Esophagus (tissue), 2 donors: ENCODE data around the gene ESPNL. TPM values are rescaled to one million over a fixed set of nuclear protein-coding genes. Genes with fewer than 3 reads are reported as not detected.
A peak's percentile ranks its signal among the peaks of the same experiment; 100 is the strongest.

Experiments used
- H3K27ac ChIP-seq, 2 donors: one replicate each; pipeline ENCODE4 v1.5.1; 2013; ENCODE audit warnings: low read depth in 2 of 2, mild to moderate bottlenecking in 2 of 2, inconsistent platforms in 1 of 2, low read length in 1 of 2, moderate library complexity in 1 of 2
- H3K27me3 ChIP-seq, 2 donors: one replicate each; pipeline ENCODE4 v1.6.1; 2013; ENCODE audit warnings: low read length in 2 of 2, control low read depth in 1 of 2, mild to moderate bottlenecking in 1 of 2; ENCODE audit not compliant: insufficient read depth in 2 of 2, control insufficient read depth in 1 of 2
- H3K36me3 ChIP-seq, 2 donors: one replicate each; pipeline ENCODE4 v1.6.1; 2013; ENCODE audit warnings: low read length in 1 of 2; ENCODE audit not compliant: control insufficient read depth in 2 of 2, insufficient read depth in 2 of 2
- H3K4me1 ChIP-seq, 2 donors: one replicate each; pipeline ENCODE4 v1.6.1; 2013; ENCODE audit warnings: low read length in 1 of 2; ENCODE audit not compliant: control insufficient read depth in 2 of 2, insufficient read depth in 2 of 2
- H3K4me3 ChIP-seq, 2 donors: one replicate each; pipeline ENCODE4 v1.5.1; 2013; ENCODE audit warnings: low read length in 2 of 2, mild to moderate bottlenecking in 2 of 2, low read depth in 1 of 2, moderate library complexity in 1 of 2
- H3K9me3 ChIP-seq, 2 donors: one replicate each; pipeline ENCODE4 v1.6.1; 2013; ENCODE audit warnings: mild to moderate bottlenecking in 2 of 2, low read depth in 1 of 2, low read length in 1 of 2, moderate library complexity in 1 of 2; ENCODE audit not compliant: control insufficient read depth in 2 of 2, insufficient read depth in 1 of 2
- WGBS, 2 donors: extraction: QIAGEN DNeasy Blood & Tissue Kit; methylation state at CpG; one replicate each; pipeline ENCODE4 v1.1.7; 2013; 5-methylcytosine and 5-hydroxymethylcytosine counted together
- polyA plus RNA-seq, 2 donors: library from polyadenylated mRNA; stranded (reverse); fragments of 200-250 nt; gene quantifications; one replicate each; pipeline ENCODE4 v1.2.3, GENCODE V29; 2013
- donor health status: healthy with polysubstance abuse.
- donor health status: Bipolar disorder and iron deficiency.

The ESPNL gene
- polyA plus RNA-seq, 2 donors: 0.09 to 0.12 TPM

GRCh38 chr2:238155761-238156694, 55.9 kb downstream of the ESPNL start:
- 77 to 80% methylated on average over 18 of the region's 18 CpGs for WGBS, 2 donors
- H3K27ac ChIP-seq: peak overlapping the region in 1 of 2 donors; percentile 18

GRCh38 chr2:238157506-238158017, 57.4 kb downstream of the ESPNL start:
- H3K4me1 ChIP-seq: peaks cover 0 to 3% of the 10 kb centered on the region in 2 donors
- H3K27ac ChIP-seq: no peak overlapping the region
- no peaks in the 10 kb centered on the region for H3K36me3 ChIP-seq
- H3K27me3 ChIP-seq: no peaks in the 10 kb centered on the region
- H3K9me3 ChIP-seq: no peaks in the 10 kb centered on the region
- no peak overlapping the region for H3K4me3 ChIP-seq
- 72% methylated on average over 14 of the region's 14 CpGs for WGBS, 2 donors

More at GRCh38 chr2:238155761-238156694, 55.9 kb downstream of the ESPNL start:
- no peaks in the 10 kb centered on the region for H3K27me3 ChIP-seq
- H3K4me3 ChIP-seq: no peak overlapping the region
- H3K36me3 ChIP-seq: no peaks in the 10 kb centered on the region
- H3K4me1 ChIP-seq: peaks cover 0 to 3% of the 10 kb centered on the region in 2 donors
- H3K9me3 ChIP-seq: no peaks in the 10 kb centered on the region

GRCh38 chr2:238158018-238158508, 57.9 kb downstream of the ESPNL start:
- WGBS, 2 donors: 61 to 63% methylated on average over 21 of the region's 21 CpGs
- H3K4me3 ChIP-seq: no peak overlapping the region

GRCh38 chr2:238158509-238159070, 58.5 kb downstream of the ESPNL start, which contains the start of gene ERFE:
ERFE (plus strand) TSS chr2:238158970; CDS start chr2:238159008, 38 bp downstream.
- Histone ChIP-seq H3K36me3 (no peaks in the 10 kb centered on the region), H3K27ac (no peak within 1 kb of the TSS), H3K4me3 (peak within 1 kb of the TSS; percentile 9 to 49), H3K27me3 (no peaks in the 10 kb centered on the region), H3K9me3 (no peaks in the 10 kb centered on the region), H3K4me1 (peaks cover 2 to 3% of the 10 kb centered on the region in 2 donors)
- WGBS, 2 donors: 9 to 16% methylated on average over 17 to 56 of the region's 61 CpGs

More at GRCh38 chr2:238158018-238158508, 57.9 kb downstream of the ESPNL start:
- no peaks in the 10 kb centered on the region for H3K9me3 ChIP-seq
- H3K4me1 ChIP-seq: peaks cover 0 to 3% of the 10 kb centered on the region in 2 donors
- H3K36me3 ChIP-seq: no peaks in the 10 kb centered on the region
- H3K27ac ChIP-seq: no peak overlapping the region
- H3K27me3 ChIP-seq: no peaks in the 10 kb centered on the region

GRCh38 chr2:238159071-238159539, 59.0 kb downstream of the ESPNL start:
- Histone ChIP-seq H3K27ac (no peak overlapping the region), H3K27me3 (no peaks in the 10 kb centered on the region), H3K9me3 (no peaks in the 10 kb centered on the region), H3K4me3 (peak overlapping the region; percentile 9 to 49), H3K36me3 (no peaks in the 10 kb centered on the region), H3K4me1 (peaks cover 6 to 7% of the 10 kb centered on the region in 2 donors)
- WGBS, 2 donors: 2 to 3% methylated on average over 42 to 52 of the region's 52 CpGs

- no peaks in the 10 kb centered on the region for H3K9me3 ChIP-seq
- no peaks in the 10 kb centered on the region for H3K36me3 ChIP-seq
- WGBS, 2 donors: 61 to 66% methylated on average over 9 to 10 of the region's 10 CpGs
- H3K27ac ChIP-seq: no peak overlapping the region
- peaks cover 6 to 9% of the 10 kb centered on the region in 2 donors for H3K4me1 ChIP-seq
- H3K27me3 ChIP-seq: no peaks in the 10 kb centered on the region
- no peak overlapping the region for H3K4me3 ChIP-seq
These were observed 59.6 kb downstream of the ESPNL start for GRCh38 chr2:238159661-238160205.

- H3K9me3 ChIP-seq: no peaks in the 10 kb centered on the region
- no peak overlapping the region for H3K27ac ChIP-seq
- no peak overlapping the region for H3K4me3 ChIP-seq
- H3K27me3 ChIP-seq: no peaks in the 10 kb centered on the region
- WGBS, 2 donors: 63 to 69% methylated on average over 23 of the region's 23 CpGs
- no peaks in the 10 kb centered on the region for H3K36me3 ChIP-seq
- H3K4me1 ChIP-seq: peaks cover 6 to 9% of the 10 kb centered on the region in 2 donors
These were observed 60.3 kb downstream of the ESPNL start for GRCh38 chr2:238160206-238161129.

GRCh38 chr2:238161291-238162051, 61.3 kb downstream of the ESPNL start:
- Histone ChIP-seq H3K27me3 (no peaks in the 10 kb centered on the region), H3K4me3 (no peak overlapping the region), H3K9me3 (no peaks in the 10 kb centered on the region), H3K27ac (no peak overlapping the region), H3K36me3 (no peaks in the 10 kb centered on the region), H3K4me1 (peaks cover 6 to 9% of the 10 kb centered on the region in 2 donors)
- WGBS, 2 donors: 82 to 88% methylated on average over 21 of the region's 21 CpGs
